ENCODE measurements around the gene SMYD3. TPM values are rescaled to one million over a fixed set of nuclear protein-coding genes. Genes with fewer than 3 reads are reported as not detected.

SMYD3 gene
- total and polyA plus RNA-seq, 9 of the 15 experiments (the other 6 are each of a cell fraction or from before 2014, with no cell fraction given): 128 to 440 (median 197) TPM

- TF ChIP-seq JUNB (CRISPR knock-in tag; conservative IDR thresholded peaks at IDR 0.05) (peak; percentile 49), SMAD3 (CRISPR knock-in tag; conservative IDR thresholded peaks at IDR 0.05) (no peak), ID3 (CRISPR knock-in tag; IDR thresholded peaks at IDR 0.05) (no peak), ID3 (tag; IDR thresholded peaks at IDR 0.05) (no peak), ATF3 (IDR thresholded peaks at IDR 0.05) (peak; percentile 72), ATF3 (CRISPR knock-in tag; conservative IDR thresholded peaks at IDR 0.05) (no peak), FOSL1 (tag; conservative IDR thresholded peaks at IDR 0.05) (peak; percentile 50; the same call in 1 of the 2 replicates)
- Histone ChIP-seq H3K4me2 (ENCODE audit: insufficient read depth, low read length) (no peak overlapping the region), H3K4me1 (replicated peaks in 1 of 2; ENCODE audit: control insufficient read depth in 2 of 2, insufficient read depth in 2 of 2, low read length in 2 of 2) (no peaks in the 10 kb centered on the region), H4K20me1 (replicated peaks; ENCODE audit: control insufficient read depth, insufficient read depth, low read length) (no peaks in the 10 kb centered on the region), H3K27ac (ENCODE audit: extremely low read depth, low read depth, low read length) (no peak overlapping the region), H3K4me3 (no peak overlapping the region), H2AFZ (ENCODE audit: low read depth, low read length) (no peak overlapping the region), H3K27me3 (ENCODE audit: control insufficient read depth in 2 of 2, insufficient read depth in 2 of 2, low read length in 2 of 2) (peaks cover 40 to 74% of the 10 kb centered on the region in 2 experiments; a peak in 4 of 5 replicates), H3K79me2 (ENCODE audit: control insufficient read depth, insufficient read depth, low read length) (no peaks in the 10 kb centered on the region), H3K9me3 (replicated peaks; ENCODE audit: control insufficient read depth, insufficient read depth, low read depth, low read length) (no peaks in the 10 kb centered on the region), H3K36me3 (ENCODE audit: control insufficient read depth, insufficient read depth, low read length) (no peaks in the 10 kb centered on the region), H3K9ac (ENCODE audit: insufficient read depth in 1 of 2, low read depth in 2 of 2, low read length in 2 of 2) (no peak overlapping the region), H3K9me1 (ENCODE audit: control insufficient read depth, insufficient read depth, low read length) (no peaks in the 10 kb centered on the region)
- BruUV-seq (replicated peaks): no TSS peak
- ChIA-PET POLR2A (interaction anchor here (1.2 kb wide), 1 partner anchor 9 kb away, joined by 3 read pairs; no protein-coding TSS in a partner anchor), CTCF (ENCODE audit: low intra/inter-chr PET ratio) (no interaction called here)
- FAIRE-seq: no peak
- WGBS (ENCODE audit: insufficient coverage, low coverage, missing lambda C conversion rate): 8% methylated on average over 7 of the region's 7 CpGs
- in situ Hi-C loops (cut with MboI) (no loop called here), intact Hi-C loops (cut with micrococcal nuclease) (loop anchor here (5.0 kb wide), 1 partner anchor 298 kb away; no protein-coding TSS in a partner anchor)
- 0 out of 3 replicates have a peak, but pooled peaks have one; percentile 37 for ATAC-seq
- no peak for DNase-seq (ENCODE audit: extremely low read depth in 1 of 4, low spot score in 3 of 4)
These were observed 802.3 kb downstream of the SMYD3 start for GRCh38 chr1:245704765-245705164.

All from K562 (cell line).